Measurements from ENCODE around the gene SERPINB7. TPM values are rescaled to one million over a fixed set of nuclear protein-coding genes. Genes with fewer than 3 reads are reported as not detected.

Gene SERPINB7
- total RNA-seq, 1 donor from 2014 or later: 0.58 TPM

- no peak for DNase-seq (ENCODE audit: extremely low read depth, low read depth, low spot score)
Observed at GRCh38 chr18:63787673-63788072, 12.5 kb downstream of the SERPINB7 start.

GRCh38 chr18:63788447-63789096, 13.4 kb downstream of the SERPINB7 start:
- peak; percentile 52 for DNase-seq (ENCODE audit: extremely low read depth, low read depth, low spot score)

- no peak for DNase-seq (ENCODE audit: extremely low read depth, low read depth, low spot score)
Observed at GRCh38 chr18:63789327-63789726, 14.1 kb downstream of the SERPINB7 start.

- DNase-seq (ENCODE audit: extremely low read depth, low read depth, low spot score): no peak
Observed at GRCh38 chr18:63795606-63796005, 20.4 kb downstream of the SERPINB7 start.

- no peak for DNase-seq (ENCODE audit: extremely low read depth, low read depth, low spot score)
Observed at GRCh38 chr18:63799189-63799588, 24.0 kb downstream of the SERPINB7 start.

- no peak for DNase-seq (ENCODE audit: extremely low read depth, low read depth, low spot score)
Observed at GRCh38 chr18:63801343-63801742, 26.1 kb downstream of the SERPINB7 start.

- DNase-seq (ENCODE audit: extremely low read depth, low read depth, low spot score): no peak
Observed at GRCh38 chr18:63808125-63808524, 32.9 kb downstream of the SERPINB7 start.

- no peak for DNase-seq (ENCODE audit: extremely low read depth, low read depth, low spot score)
Observed at GRCh38 chr18:63817441-63818051, 42.3 kb downstream of the SERPINB7 start.

GRCh38 chr18:63818212-63818611, 43.0 kb downstream of the SERPINB7 start:
- no peak for DNase-seq (ENCODE audit: extremely low read depth, low read depth, low spot score)

GRCh38 chr18:63819786-63820185, 44.6 kb downstream of the SERPINB7 start:
- no peak for DNase-seq (ENCODE audit: extremely low read depth, low read depth, low spot score)

GRCh38 chr18:63820694-63821093, 45.5 kb downstream of the SERPINB7 start:
- DNase-seq (ENCODE audit: extremely low read depth, low read depth, low spot score): no peak

GRCh38 chr18:63823516-63824219, 48.5 kb downstream of the SERPINB7 start:
- no peak for DNase-seq (ENCODE audit: extremely low read depth, low read depth, low spot score)

- DNase-seq (ENCODE audit: extremely low read depth, low read depth, low spot score): no peak
Observed at GRCh38 chr18:63824220-63824525, 49.0 kb downstream of the SERPINB7 start.

- no peak for DNase-seq (ENCODE audit: extremely low read depth, low read depth, low spot score)
Observed at GRCh38 chr18:63828120-63828519, 52.9 kb downstream of the SERPINB7 start.

- DNase-seq (ENCODE audit: extremely low read depth, low read depth, low spot score): no peak
Observed at GRCh38 chr18:63828656-63829055, 53.4 kb downstream of the SERPINB7 start.

GRCh38 chr18:63829886-63830285, 54.7 kb downstream of the SERPINB7 start:
- no peak for DNase-seq (ENCODE audit: extremely low read depth, low read depth, low spot score)

- DNase-seq (ENCODE audit: extremely low read depth, low read depth, low spot score): no peak
Observed at GRCh38 chr18:63831080-63831788, 56.0 kb downstream of the SERPINB7 start.

- DNase-seq (ENCODE audit: extremely low read depth, low read depth, low spot score): no peak
Observed at GRCh38 chr18:63832470-63832869, 57.3 kb downstream of the SERPINB7 start.

- no peak for DNase-seq (ENCODE audit: extremely low read depth, low read depth, low spot score)
Observed at GRCh38 chr18:63834471-63835113, 59.4 kb downstream of the SERPINB7 start.

- DNase-seq (ENCODE audit: extremely low read depth, low read depth, low spot score): no peak
Observed at GRCh38 chr18:63836456-63836855, 61.2 kb downstream of the SERPINB7 start.

GRCh38 chr18:63837590-63837989, 62.4 kb downstream of the SERPINB7 start:
- no peak for DNase-seq (ENCODE audit: extremely low read depth, low read depth, low spot score)
